Adrenal gland (tissue), 12 donors: ENCODE results near the gene PPOX. TPM values are rescaled to one million over a fixed set of nuclear protein-coding genes. Genes with fewer than 3 reads are reported as not detected.

Experiments used
- DNase-seq, 7 donors: peaks; one replicate each; pipeline ENCODE4 v3.0.0-alpha.2; 2019 to 2020
- H3K27ac ChIP-seq, 5 donors: fragments of 200-600 bp; sonication (generic) in 4 of 5; 1 replicate in 3 of 5; 2 replicates in 2 of 5; pipeline versions ENCODE4 v1.5.1 to v1.8.0; 2016 to 2020; ENCODE audit warnings: mild to moderate bottlenecking in 1 of 5
- H3K27me3 ChIP-seq: fragments of 200-600 bp; 2 replicates; pipeline ENCODE4 v1.8.0; 2021
- H3K36me3 ChIP-seq, 2 donors: fragments of 200-600 bp; replicated peaks in 1 of 2; 1 replicate in 1 of 2; 2 replicates in 1 of 2; pipeline versions ENCODE4 v1.5.1 to v1.8.0; 2018 to 2022
- H3K4me1 ChIP-seq, 2 donors: fragments of 200-600 bp; replicated peaks in 1 of 2; 1 replicate in 1 of 2; 2 replicates in 1 of 2; pipeline versions ENCODE4 v1.5.1 to v1.8.0; 2018 to 2021
- H3K4me3 ChIP-seq, 4 donors: fragments of 200-600 bp; sonication (generic) in 3 of 4; one replicate each; pipeline ENCODE4 v1.5.1; 2016 to 2018
- H3K9me3 ChIP-seq, 3 donors: fragments of 200-600 bp; sonication (generic) in 1 of 3; replicated peaks in 1 of 3; 1 replicate in 2 of 3; 2 replicates in 1 of 3; pipeline versions ENCODE4 v1.5.1 to v1.8.0; 2016 to 2021
- CTCF ChIP-seq, 6 experiments: fragments of 450-650 bp in 4 of 6; fragments of 200-600 bp in 2 of 6; sonication (generic) in 1 of 6; IDR thresholded peaks; 1 replicate in 5 of 6; 2 replicates in 1 of 6; pipeline versions ENCODE4 v1.5.1 to v1.8.0; 2016 to 2021; ENCODE audit warnings: antibody characterized with exemption in 6 of 6, mild to moderate bottlenecking in 2 of 6, moderate library complexity in 1 of 6
- POLR2A ChIP-seq, 2 donors: fragments of 450-650 bp; IDR thresholded peaks; one replicate each; pipeline ENCODE4 v1.6.1; 2017; ENCODE audit warnings: antibody characterized with exemption in 2 of 2, mild to moderate bottlenecking in 2 of 2, moderate library complexity in 1 of 2
- WGBS, 4 donors: extraction: QIAGEN DNeasy Blood & Tissue Kit in 2 of 4; methylation state at CpG; one replicate each; pipeline versions ENCODE4 v1.1.5 to v1.1.7; 2013 to 2017; 5-methylcytosine and 5-hydroxymethylcytosine counted together
- intact Hi-C, 2 donors: fragments of 100-400 bp; cut with DNase I; formaldehyde crosslinking; loops; one replicate each; pipeline versions ENCODE4 v1.14.1 to v1.15.0; 2022 to 2023
- polyA plus RNA-seq, 3 donors: library from polyadenylated mRNA; stranded (reverse); fragments of 200-250 nt in 2 of 3; fragments of 350-450 nt in 1 of 3; fragmentation: Illumina TruSeq in 1 of 3; extraction: RNeasy Lipid Tissue Mini Kit (QIAGEN cat#74804) in 1 of 3; gene quantifications; one replicate each; pipeline ENCODE4 v1.2.3, GENCODE V29; 2013 to 2014
- total RNA-seq, 9 donors: library from RNA; depleted of rRNA in 4 of 9; stranded (reverse); fragments of >200 nt in 4 of 9; fragments of 120-200 nt in 1 of 9; fragmentation: NEBNext Ultra II Directional in 1 of 9; extraction: Animal tissue kit (Norgen Biotek cat#: 25700) in 1 of 9; gene quantifications; one replicate each; pipeline versions ENCODE4 v1.1.0 to v1.2.4, GENCODE V29; 2013 to 2023
- donor health status: healthy with polysubstance abuse.
- donor health status: Bipolar disorder and iron deficiency.
- donor health status: DM: yes; HTN: yes; CAD: no.
- donor health status: DM: no; HTN: no; CAD: no.
- donor health status: DM: no; HTN: no; CAD: no.
- donor health status: DM: yes; HTN: yes; CAD: no.

Gene PPOX
- total and polyA plus RNA-seq, 12 donors, result 13.2 to 268 (median 39.0) TPM

- peak overlapping the region in 3 of 5 donors; percentile 19 to 88 (median 84) for H3K27ac ChIP-seq
- no peak for TF ChIP-seq CTCF (IDR thresholded peaks at IDR 0.05)
- no peak for TF ChIP-seq POLR2A (IDR thresholded peaks at IDR 0.05)
- no peak overlapping the region for H3K4me3 ChIP-seq
- H3K4me1 ChIP-seq, result peaks cover 0 to 12% of the 10 kb centered on the region in 2 donors
- 32 to 52% (median 45%) methylated on average over 2 of the region's 2 CpGs for WGBS, 4 donors
- H3K9me3 ChIP-seq, result no peaks in the 10 kb centered on the region
- no peaks in the 10 kb centered on the region for H3K27me3 ChIP-seq
- no peaks in the 10 kb centered on the region for H3K36me3 ChIP-seq
- DNase-seq, result no peak
- intact Hi-C loops, result no loop called here
Measured at GRCh38 chr1:161185732-161186311, 19.6 kb downstream of the PPOX start.

GRCh38 chr1:161187311-161187710, 21.1 kb downstream of the PPOX start:
- Histone ChIP-seq H3K4me1 (peaks cover 0 to 12% of the 10 kb centered on the region in 2 donors), H3K27me3 (no peaks in the 10 kb centered on the region), H3K9me3 (no peaks in the 10 kb centered on the region), H3K36me3 (no peaks in the 10 kb centered on the region), H3K4me3 (no peak overlapping the region), H3K27ac (no peak overlapping the region)
- no peak for DNase-seq
- whole genome bisulfite sequencing, 4 donors, result 66 to 81% (median 72%) methylated on average over 3 of the region's 3 CpGs
- intact Hi-C loops, result no loop called here
- TF ChIP-seq POLR2A (IDR thresholded peaks at IDR 0.05) (no peak), CTCF (IDR thresholded peaks at IDR 0.05) (no peak)

GRCh38 chr1:161188381-161188780, 22.2 kb downstream of the PPOX start:
- no peak overlapping the region for H3K27ac ChIP-seq
- peaks cover 0 to 20% of the 10 kb centered on the region in 2 donors for H3K4me1 ChIP-seq

GRCh38 chr1:161189036-161189435, 22.8 kb downstream of the PPOX start:
- 80 to 93% (median 91%) methylated on average over 5 of the region's 5 CpGs for WGBS, 4 donors
- intact Hi-C loops, result no loop called here
- DNase-seq, result no peak

More at GRCh38 chr1:161188381-161188780, 22.2 kb downstream of the PPOX start:
- no peaks in the 10 kb centered on the region for H3K27me3 ChIP-seq
- 65 to 76% (median 71%) methylated on average over 6 of the region's 6 CpGs for WGBS, 4 donors
- no peak for DNase-seq
- no peaks in the 10 kb centered on the region for H3K36me3 ChIP-seq
- H3K4me3 ChIP-seq, result no peak overlapping the region
- no peaks in the 10 kb centered on the region for H3K9me3 ChIP-seq
- TF ChIP-seq CTCF (IDR thresholded peaks at IDR 0.05), result no peak
- no peak for TF ChIP-seq POLR2A (IDR thresholded peaks at IDR 0.05)
- intact Hi-C loops, result no loop called here

More at GRCh38 chr1:161189036-161189435, 22.8 kb downstream of the PPOX start:
- H3K9me3 ChIP-seq, result no peaks in the 10 kb centered on the region
- no peaks in the 10 kb centered on the region for H3K27me3 ChIP-seq
- no peak overlapping the region for H3K4me3 ChIP-seq
- no peak for TF ChIP-seq CTCF (IDR thresholded peaks at IDR 0.05)
- TF ChIP-seq POLR2A (IDR thresholded peaks at IDR 0.05), result no peak
- H3K27ac ChIP-seq, result no peak overlapping the region
- H3K36me3 ChIP-seq, result no peaks in the 10 kb centered on the region
- peaks cover 0 to 27% of the 10 kb centered on the region in 2 donors for H3K4me1 ChIP-seq
